Measurements from ENCODE around the gene TMCC1.

The TMCC1 gene

DNA sequence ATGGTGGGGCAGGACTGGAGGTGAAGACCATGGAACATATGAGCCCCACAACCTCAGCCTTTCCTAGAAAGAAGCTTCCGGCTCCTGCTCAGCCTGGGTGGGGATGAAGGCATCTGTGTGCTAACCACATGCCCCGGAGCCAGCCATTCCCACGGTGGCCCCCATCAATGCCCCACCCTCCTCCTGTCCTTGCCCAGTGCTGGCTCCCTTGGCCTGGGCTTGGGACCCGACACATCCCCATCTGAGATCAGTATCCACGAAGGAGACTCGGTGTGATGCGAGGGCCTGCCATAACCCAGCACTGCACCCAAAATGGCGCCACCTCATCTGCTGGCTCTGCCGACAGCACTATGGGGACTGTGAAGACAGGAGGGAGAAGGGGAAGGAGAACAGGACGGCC, 270.6 kb downstream of the TMCC1 start:
- no peak overlapping the region for H3K27ac ChIP-seq
- TF ChIP-seq ZFX (IDR thresholded peaks at IDR 0.05; ENCODE audit: borderline replicate concordance), result no peak
- TF ChIP-seq, protein P1, sequence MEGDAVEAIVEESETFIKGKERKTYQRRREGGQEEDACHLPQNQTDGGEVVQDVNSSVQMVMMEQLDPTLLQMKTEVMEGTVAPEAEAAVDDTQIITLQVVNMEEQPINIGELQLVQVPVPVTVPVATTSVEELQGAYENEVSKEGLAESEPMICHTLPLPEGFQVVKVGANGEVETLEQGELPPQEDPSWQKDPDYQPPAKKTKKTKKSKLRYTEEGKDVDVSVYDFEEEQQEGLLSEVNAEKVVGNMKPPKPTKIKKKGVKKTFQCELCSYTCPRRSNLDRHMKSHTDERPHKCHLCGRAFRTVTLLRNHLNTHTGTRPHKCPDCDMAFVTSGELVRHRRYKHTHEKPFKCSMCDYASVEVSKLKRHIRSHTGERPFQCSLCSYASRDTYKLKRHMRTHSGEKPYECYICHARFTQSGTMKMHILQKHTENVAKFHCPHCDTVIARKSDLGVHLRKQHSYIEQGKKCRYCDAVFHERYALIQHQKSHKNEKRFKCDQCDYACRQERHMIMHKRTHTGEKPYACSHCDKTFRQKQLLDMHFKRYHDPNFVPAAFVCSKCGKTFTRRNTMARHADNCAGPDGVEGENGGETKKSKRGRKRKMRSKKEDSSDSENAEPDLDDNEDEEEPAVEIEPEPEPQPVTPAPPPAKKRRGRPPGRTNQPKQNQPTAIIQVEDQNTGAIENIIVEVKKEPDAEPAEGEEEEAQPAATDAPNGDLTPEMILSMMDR (IDR thresholded peaks at IDR 0.05), result no peak

DNA sequence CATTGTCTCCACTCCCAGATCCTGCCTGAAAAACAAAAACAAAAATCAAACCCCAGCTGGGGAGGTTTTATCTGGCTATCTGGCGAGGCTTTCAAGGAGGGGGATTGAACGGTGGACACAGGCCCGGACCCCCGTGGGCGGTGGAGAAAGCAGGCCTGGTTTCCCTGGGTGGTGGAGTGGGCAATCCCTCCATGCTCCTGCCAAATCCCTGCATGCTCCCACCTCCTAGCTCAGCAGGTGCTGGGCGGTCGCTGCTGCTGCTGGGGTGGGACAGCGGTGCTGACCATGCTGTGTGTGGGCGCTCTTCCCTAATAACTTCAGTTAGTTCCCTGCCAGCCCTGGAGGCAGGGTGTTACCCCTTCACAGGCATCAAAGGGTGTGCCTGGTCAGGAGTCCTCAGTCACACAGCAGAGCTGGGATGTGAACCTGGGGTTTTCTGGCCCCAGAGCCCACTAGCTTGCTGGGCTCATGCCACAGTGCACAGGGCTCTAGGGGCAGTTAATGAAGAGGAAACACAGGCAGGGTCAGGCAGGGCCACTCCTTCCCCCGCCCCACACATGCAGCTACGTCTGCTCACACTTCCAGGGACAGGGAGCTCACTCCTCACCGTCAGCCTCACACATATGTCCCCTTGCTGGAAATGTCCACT, 271.2 kb downstream of the TMCC1 start:
- TF ChIP-seq, protein P1 (IDR thresholded peaks at IDR 0.05), result no peak
- no peak for TF ChIP-seq ZFX (IDR thresholded peaks at IDR 0.05; ENCODE audit: borderline replicate concordance)
- H3K27ac ChIP-seq, result no peak overlapping the region

DNA sequence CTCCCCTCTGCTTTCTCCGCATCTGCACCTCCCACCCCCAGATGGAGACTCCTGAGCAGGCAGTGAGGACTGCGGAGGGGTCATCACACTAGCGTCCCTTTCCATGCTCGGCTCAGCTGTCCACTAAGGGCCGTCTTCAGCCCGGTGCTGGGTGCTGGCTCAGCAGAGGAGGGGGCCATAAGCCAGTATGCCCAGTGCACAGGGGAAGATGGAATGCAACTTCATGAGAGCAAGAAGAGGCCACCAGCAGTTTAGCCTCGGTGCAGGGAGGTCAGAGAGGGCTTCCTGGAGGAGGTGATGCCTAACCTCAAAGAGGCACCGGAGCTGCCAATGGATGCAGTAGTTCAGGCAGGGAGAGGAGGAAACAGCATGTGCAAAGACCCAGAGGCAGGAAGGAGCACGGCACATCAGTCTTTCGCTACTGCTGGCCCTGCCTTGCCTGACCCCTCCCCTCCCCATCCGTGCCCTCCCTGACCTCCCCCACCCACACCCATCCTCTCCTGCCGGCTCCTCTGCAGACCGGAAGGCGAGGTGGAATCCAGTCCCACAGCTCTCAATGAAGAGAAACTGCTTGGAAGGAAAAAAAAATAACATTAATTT, 271.8 kb downstream of the TMCC1 start:
- no peak overlapping the region for H3K27ac ChIP-seq
- TF ChIP-seq, protein P1 (IDR thresholded peaks at IDR 0.05), result no peak
- no peak for TF ChIP-seq ZFX (IDR thresholded peaks at IDR 0.05; ENCODE audit: borderline replicate concordance)

- no peak overlapping the region for H3K27ac ChIP-seq
- TF ChIP-seq ZFX (IDR thresholded peaks at IDR 0.05; ENCODE audit: borderline replicate concordance), result no peak
- TF ChIP-seq, protein P1 (IDR thresholded peaks at IDR 0.05), result no peak
These were observed 272.5 kb downstream of the TMCC1 start for GRCh38 chr3:129620828-129621559.

DNA sequence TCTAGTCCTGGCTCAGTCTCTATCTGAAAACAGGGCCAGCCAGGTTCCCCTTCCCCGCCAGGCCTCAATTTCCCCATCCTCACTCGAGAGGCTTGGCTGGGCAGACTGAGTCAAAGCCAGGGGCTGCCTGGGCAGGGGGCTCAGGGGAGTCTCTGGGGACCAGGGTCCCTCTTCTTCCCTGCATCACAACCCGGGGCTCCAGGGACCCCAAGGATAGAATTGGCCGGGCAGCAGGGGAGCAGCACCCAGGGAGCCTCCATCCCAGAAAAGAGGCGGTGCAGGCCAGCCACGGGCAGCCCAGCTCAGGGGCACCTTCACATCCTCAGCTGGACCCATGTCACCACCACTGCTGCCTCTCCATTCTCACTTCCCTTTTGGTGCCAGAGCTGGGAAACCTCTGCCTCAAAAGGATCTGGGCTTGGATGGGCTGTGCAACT, 273.8 kb downstream of the TMCC1 start:
- TF ChIP-seq ZFX (IDR thresholded peaks at IDR 0.05; ENCODE audit: borderline replicate concordance), result no peak
- TF ChIP-seq, protein P1 (IDR thresholded peaks at IDR 0.05), result no peak
- no peak overlapping the region for H3K27ac ChIP-seq

DNA sequence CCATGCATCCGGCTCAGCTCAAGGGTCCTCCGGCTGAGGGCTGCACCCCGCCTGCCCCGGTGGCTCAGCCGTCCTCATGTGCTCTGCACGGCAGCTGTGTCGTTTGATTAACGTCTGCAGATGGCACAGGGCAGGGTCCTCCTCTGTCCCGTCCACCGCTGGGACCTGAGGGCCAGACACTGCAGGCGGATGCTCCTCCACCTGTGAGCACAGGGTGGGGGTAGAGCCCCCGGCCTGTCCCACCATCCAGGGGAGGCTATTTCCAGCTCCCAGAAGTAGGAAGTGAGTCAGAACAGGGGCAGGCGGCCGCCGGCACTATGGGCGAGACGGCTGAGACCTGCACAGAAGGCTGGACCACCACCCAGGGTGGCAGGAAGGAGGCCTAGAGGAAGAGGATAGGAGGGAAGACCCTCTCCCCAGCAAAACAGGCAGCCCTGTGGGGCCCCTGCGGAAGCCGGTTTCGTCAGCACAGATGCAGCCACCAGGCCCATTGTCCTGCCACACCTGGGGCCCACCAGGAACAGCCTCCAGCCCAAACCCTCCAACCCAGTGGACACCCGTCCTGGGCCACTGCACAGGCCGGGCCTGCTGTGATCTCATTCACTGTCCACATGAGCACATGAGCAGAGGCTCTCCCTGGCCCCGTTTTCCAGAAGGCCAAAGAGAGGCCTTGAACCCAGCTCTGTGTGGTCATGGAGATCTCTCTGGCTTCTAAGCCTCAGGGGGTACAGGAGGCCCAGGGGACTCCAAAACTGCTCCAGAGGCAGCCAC, 274.4 kb downstream of the TMCC1 start:
- no peak overlapping the region for H3K27ac ChIP-seq
- no peak for TF ChIP-seq ZFX (IDR thresholded peaks at IDR 0.05; ENCODE audit: borderline replicate concordance)
- TF ChIP-seq, protein P1 (IDR thresholded peaks at IDR 0.05), result no peak

Data from 22Rv1 (cell line).